NCI-H2196 (cell line): ENCODE data around the gene GATA3.

Experiments used
- DNase-seq: peaks from one replicate; lab custom pipeline; 2025; ENCODE audit not compliant: unreplicated experiment; lab: John Stamatoyannopoulos, UW

The GATA3 gene

GRCh38 chr10:8037941-8038894 lies 16.3 kb upstream of the GATA3 start:
- no peak for DNase-seq

- no peak for DNase-seq
Measured at GRCh38 chr10:8039321-8039881, 15.1 kb upstream of the GATA3 start.

GRCh38 chr10:8040651-8041050 lies 13.8 kb upstream of the GATA3 start:
- DNase-seq: no peak

GRCh38 chr10:8041284-8041991 lies 13.1 kb upstream of the GATA3 start:
- DNase-seq: no peak

- no peak for DNase-seq
Measured at GRCh38 chr10:8041992-8042720, 12.3 kb upstream of the GATA3 start.

GRCh38 chr10:8042721-8043568 lies 11.5 kb upstream of the GATA3 start:
- DNase-seq: no peak

GRCh38 chr10:8043569-8044306 lies 10.8 kb upstream of the GATA3 start:
- DNase-seq: no peak

- no peak for DNase-seq
Measured at GRCh38 chr10:8044331-8044907, 10.1 kb upstream of the GATA3 start.

- DNase-seq: no peak
Measured at GRCh38 chr10:8044908-8045725, 9.4 kb upstream of the GATA3 start.

GRCh38 chr10:8045726-8046494 lies 8.6 kb upstream of the GATA3 start:
- DNase-seq: no peak

GRCh38 chr10:8047452-8048280 lies 6.8 kb upstream of the GATA3 start:
- DNase-seq: no peak

GRCh38 chr10:8048281-8049008 lies 6.0 kb upstream of the GATA3 start:
- no peak for DNase-seq

- no peak for DNase-seq
Measured at GRCh38 chr10:8049045-8049864, 5.2 kb upstream of the GATA3 start.

GRCh38 chr10:8049865-8050555 lies 4.5 kb upstream of the GATA3 start:
- DNase-seq: no peak
